ENCODE data around the gene SRMS. TPM values are rescaled to one million over a fixed set of nuclear protein-coding genes. Genes with fewer than 3 reads are reported as not detected.

The SRMS gene, protein sequence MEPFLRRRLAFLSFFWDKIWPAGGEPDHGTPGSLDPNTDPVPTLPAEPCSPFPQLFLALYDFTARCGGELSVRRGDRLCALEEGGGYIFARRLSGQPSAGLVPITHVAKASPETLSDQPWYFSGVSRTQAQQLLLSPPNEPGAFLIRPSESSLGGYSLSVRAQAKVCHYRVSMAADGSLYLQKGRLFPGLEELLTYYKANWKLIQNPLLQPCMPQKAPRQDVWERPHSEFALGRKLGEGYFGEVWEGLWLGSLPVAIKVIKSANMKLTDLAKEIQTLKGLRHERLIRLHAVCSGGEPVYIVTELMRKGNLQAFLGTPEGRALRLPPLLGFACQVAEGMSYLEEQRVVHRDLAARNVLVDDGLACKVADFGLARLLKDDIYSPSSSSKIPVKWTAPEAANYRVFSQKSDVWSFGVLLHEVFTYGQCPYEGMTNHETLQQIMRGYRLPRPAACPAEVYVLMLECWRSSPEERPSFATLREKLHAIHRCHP
- not detected for total RNA-seq
- under 1 TPM in 5 of 6 donors, not detected in 1; 0.08 to 0.27 (median 0.18) TPM for polyA plus RNA-seq (ENCODE audit: insufficient read length in 6 of 6)
- long read RNA-seq, donor 1: 0 reads
- long read RNA-seq, donor 2: 0 reads
- long read RNA-seq, donor 3: 0 reads
- long read RNA-seq, donor 4: 0 reads
- long read RNA-seq, donor 5: 0 reads
- long read RNA-seq, donor 6: 0 reads
- long read RNA-seq, donor 7: 0 reads
- long read RNA-seq, donor 8: 0 reads
- long read RNA-seq, donor 9: 0 reads
- long read RNA-seq, donor 10: 0 reads
- long read RNA-seq, donor 11: 0 reads
- long read RNA-seq, donor 12: 0 reads

DNA sequence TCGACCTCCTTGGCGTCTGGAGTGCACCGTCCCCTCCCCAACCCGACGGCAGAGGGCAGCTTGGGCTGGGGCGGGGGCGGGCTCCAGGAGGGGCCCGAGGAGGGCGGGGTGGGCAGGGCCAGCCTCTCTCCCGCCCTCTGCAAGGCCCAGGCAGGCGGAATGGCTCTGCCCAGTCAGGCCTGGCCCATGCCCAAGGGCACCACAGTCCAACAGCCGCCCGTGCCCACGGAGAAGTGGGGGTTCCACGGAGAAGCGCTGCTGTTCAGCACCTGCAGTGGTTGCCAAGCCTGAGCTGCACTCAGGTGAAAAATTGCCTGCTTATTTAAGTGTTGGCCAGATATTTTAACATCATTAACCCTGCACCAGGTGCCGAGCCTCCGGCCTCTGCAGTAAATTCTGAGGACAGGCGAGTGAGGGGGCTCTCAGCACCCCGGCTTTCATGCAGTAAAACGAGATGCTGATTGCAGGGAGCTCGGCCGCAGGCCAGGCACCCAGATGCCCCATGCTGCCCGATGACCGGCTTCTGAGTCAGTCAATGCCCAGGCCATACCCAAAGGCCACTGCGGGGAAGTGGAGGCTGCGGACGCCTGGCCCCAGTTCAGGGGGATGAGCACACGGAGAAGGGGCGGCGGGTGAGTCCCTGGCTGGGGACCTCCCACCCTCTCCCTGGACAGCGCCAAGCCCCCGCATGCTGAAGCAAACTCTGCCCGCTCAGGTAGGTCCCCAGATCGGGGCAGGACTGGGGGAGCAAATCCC is at the start of gene SRMS:
TSS of gene SRMS (minus strand) at position 25 of the 756 bp plus-strand sequence. CDS start 286 bp downstream, outside the sequence.
- intact Hi-C loops (cut with DNase I): no loop called here

DNA sequence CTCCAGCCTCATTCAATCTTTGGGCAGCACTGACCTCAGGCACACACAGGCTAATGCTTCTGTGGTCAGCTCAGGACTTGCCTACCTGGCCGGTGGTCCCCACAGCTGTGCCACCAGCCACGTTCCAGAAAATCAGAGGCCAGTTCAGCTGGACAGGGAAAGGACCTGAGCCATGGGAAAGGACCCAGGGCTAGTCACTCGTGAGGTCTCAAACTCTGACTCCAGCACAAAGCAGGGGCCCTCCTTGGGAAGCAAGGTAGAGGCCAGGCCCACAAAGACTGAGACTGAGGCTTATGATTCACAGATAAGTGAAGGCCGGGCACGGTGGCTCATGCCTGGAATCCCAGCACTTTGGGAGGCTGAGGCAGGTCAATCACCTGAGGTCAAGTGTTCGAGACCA is 48.9 kb upstream of the SRMS start:
- Histone ChIP-seq H3K4me1 (no peaks in the 10 kb centered on the region), H3K36me3 (peaks cover 0 to 98% of the 10 kb centered on the region in 2 donors), H3K27me3 (no peaks in the 10 kb centered on the region), H3K9me3 (no peaks in the 10 kb centered on the region), H3K4me3 (no peak overlapping the region), H3K27ac (no peak overlapping the region)
- TF ChIP-seq, protein P1, sequence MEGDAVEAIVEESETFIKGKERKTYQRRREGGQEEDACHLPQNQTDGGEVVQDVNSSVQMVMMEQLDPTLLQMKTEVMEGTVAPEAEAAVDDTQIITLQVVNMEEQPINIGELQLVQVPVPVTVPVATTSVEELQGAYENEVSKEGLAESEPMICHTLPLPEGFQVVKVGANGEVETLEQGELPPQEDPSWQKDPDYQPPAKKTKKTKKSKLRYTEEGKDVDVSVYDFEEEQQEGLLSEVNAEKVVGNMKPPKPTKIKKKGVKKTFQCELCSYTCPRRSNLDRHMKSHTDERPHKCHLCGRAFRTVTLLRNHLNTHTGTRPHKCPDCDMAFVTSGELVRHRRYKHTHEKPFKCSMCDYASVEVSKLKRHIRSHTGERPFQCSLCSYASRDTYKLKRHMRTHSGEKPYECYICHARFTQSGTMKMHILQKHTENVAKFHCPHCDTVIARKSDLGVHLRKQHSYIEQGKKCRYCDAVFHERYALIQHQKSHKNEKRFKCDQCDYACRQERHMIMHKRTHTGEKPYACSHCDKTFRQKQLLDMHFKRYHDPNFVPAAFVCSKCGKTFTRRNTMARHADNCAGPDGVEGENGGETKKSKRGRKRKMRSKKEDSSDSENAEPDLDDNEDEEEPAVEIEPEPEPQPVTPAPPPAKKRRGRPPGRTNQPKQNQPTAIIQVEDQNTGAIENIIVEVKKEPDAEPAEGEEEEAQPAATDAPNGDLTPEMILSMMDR (IDR thresholded peaks at IDR 0.05): no peak
- peak in 1 of 4 donors; percentile 42 for DNase-seq
- ATAC-seq: no peak
- intact Hi-C loops (cut with DNase I): no loop called here

More for the DNA sequence above, at the start of gene SRMS:
- Histone ChIP-seq H3K4me1 (no peaks in the 10 kb centered on the region), H3K27ac (no peak within 1 kb of the TSS), H3K36me3 (no peaks in the 10 kb centered on the region), H3K9me3 (no peaks in the 10 kb centered on the region), H3K27me3 (peaks cover 18 to 88% of the 10 kb centered on the region in 2 donors), H3K4me3 (no peak within 1 kb of the TSS)
- TF ChIP-seq, protein P1 (IDR thresholded peaks at IDR 0.05): no peak
- ATAC-seq: peak; percentile 10
- no peak for DNase-seq

DNA sequence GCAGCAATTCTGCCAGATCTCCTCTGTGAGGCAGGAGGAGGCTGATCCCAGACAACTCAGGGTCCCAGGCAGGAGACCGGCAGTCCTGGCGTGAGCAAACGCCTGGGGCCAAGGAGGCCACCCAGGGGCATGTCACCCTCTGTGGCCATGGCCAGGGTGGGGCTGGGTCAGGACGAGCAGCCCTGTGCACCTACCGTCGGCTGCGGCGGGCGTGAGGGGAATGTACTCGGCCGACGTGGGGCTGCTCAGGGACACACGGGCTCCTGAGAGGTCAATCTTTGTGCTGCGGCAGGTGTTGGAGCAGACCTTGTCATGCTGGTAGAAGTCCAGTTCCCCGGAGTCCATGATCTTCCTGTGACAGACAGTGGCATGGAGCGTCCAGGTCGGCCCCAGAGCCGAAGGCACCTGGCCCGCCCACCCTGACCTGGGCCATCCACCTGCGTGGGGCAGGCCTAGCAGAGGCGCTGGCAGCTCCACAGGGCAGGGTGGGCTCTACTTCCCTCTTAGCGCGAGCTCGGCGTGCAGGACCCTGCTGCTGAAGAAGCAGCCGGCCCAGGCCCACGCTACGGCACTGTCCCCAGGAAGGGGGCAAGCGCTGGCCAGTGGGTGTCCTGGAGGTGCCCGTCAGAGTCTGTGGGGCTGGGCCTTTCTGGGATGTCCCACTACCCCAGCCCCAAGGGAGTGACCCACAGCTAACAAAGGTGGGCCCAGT is 48.0 kb upstream of the SRMS start:
- ATAC-seq (no peak), DNase-seq (peak in 1 of 4 donors; percentile 67)
- Histone ChIP-seq H3K27ac (no peak overlapping the region), H3K4me3 (no peak overlapping the region), H3K27me3 (no peaks in the 10 kb centered on the region), H3K4me1 (no peaks in the 10 kb centered on the region), H3K9me3 (no peaks in the 10 kb centered on the region), H3K36me3 (peaks cover 0 to 98% of the 10 kb centered on the region in 2 donors)
- TF ChIP-seq, protein P1 (IDR thresholded peaks at IDR 0.05): no peak
- intact Hi-C loops (cut with DNase I): no loop called here

DNA sequence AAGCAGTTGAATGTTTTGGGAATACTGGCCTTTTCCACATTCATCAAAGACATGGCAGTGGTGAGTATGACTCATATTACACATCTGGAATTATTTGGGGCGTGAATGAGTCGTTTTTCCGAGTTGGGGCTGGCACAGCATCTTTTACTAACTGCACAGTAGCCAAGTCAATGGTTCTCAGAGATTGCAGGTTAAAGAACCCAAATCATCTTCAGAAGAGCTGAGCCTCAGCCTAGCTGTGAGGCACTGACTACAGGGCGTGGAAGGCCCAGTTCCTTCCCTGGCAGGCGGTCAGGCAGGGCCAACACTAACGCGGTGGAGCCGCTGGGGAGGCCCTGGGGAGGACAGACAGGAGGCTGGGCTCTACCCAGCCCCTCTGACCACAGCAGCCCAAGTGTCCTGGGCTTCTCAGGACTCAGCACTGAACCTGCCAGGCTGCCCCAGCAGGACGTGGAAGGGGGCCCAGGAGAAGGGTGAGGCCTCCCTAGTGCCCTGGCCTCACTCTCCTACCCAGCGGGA is 46.6 kb upstream of the SRMS start:
- Histone ChIP-seq H3K36me3 (peaks cover 0 to 98% of the 10 kb centered on the region in 2 donors), H3K4me1 (no peaks in the 10 kb centered on the region), H3K27me3 (no peaks in the 10 kb centered on the region), H3K27ac (no peak overlapping the region), H3K9me3 (no peaks in the 10 kb centered on the region), H3K4me3 (no peak overlapping the region)
- peak in 1 of 4 donors; percentile 37 for DNase-seq
- ATAC-seq: no peak
- intact Hi-C loops (cut with DNase I): no loop called here
- TF ChIP-seq, protein P1 (IDR thresholded peaks at IDR 0.05): no peak
